AG04450 (cell line): ENCODE measurements around the gene NCOA3. TPM values are rescaled to one million over a fixed set of nuclear protein-coding genes. Genes with fewer than 3 reads are reported as not detected.

Experiments used
- CTCF ChIA-PET: fragments of 300-600, 350-600 bp; formaldehyde crosslinking; extraction: SDS; loops from one replicate; lab custom pipeline; 2022; ENCODE audit warnings: antibody characterized with exemption, inconsistent platforms; lab: Charles Lee
- POLR2A ChIA-PET: fragments of 350-600 bp; formaldehyde crosslinking; extraction: SDS; loops from one replicate; lab custom pipeline; 2021; ENCODE audit warnings: antibody characterized with exemption, inconsistent platforms; lab: Yijun Ruan, JAX
- DNase-seq: peaks from one replicate; pipeline ENCODE4 v3.0.0-alpha.2; 2011; ENCODE audit warnings: low read depth, low spot score
- H3K27ac ChIP-seq: one replicate; pipeline ENCODE4 v1.5.1; 2012; ENCODE audit warnings: low read depth, low read length, control low read depth
- H3K27me3 ChIP-seq: one replicate; pipeline ENCODE4 v1.6.0; 2012; ENCODE audit warnings: low read length; ENCODE audit not compliant: control insufficient read depth, insufficient read depth
- H3K4me3 ChIP-seq: 2 replicates; pipeline ENCODE4 v1.5.1; 2011; ENCODE audit warnings: mild to moderate bottlenecking, low read depth, low read length, control low read depth
- H3K9me3 ChIP-seq: 2 replicates; pipeline ENCODE4 v1.5.1; 2012; ENCODE audit warnings: low read length; ENCODE audit not compliant: control insufficient read depth, insufficient read depth
- CTCF ChIP-seq: IDR thresholded peaks from 2 replicates; pipeline ENCODE4 v1.5.1; 2011; ENCODE audit warnings: low read depth, low read length, control low read depth, inconsistent platforms
- polyA plus RNA-seq: library from polyadenylated mRNA; depleted of rRNA; stranded (reverse); fragments of >200 nt; gene quantifications from 2 replicates; pipeline ENCODE4 v1.2.3, GENCODE V29; 2011

NCOA3 gene
- polyA plus RNA-seq, 1 experiment: 25.4 TPM

GRCh38 chr20:47465335-47466090, 36.2 kb upstream of the NCOA3 start:
- POLR2A ChIA-PET: no interaction called here
- Histone ChIP-seq H3K9me3 (no peaks in the 10 kb centered on the region), H3K27ac (no peak overlapping the region), H3K4me3 (no peak overlapping the region), H3K27me3 (no peaks in the 10 kb centered on the region)
- CTCF ChIA-PET: no interaction called here
- no peak for TF ChIP-seq CTCF
- no peak for DNase-seq

DNA sequence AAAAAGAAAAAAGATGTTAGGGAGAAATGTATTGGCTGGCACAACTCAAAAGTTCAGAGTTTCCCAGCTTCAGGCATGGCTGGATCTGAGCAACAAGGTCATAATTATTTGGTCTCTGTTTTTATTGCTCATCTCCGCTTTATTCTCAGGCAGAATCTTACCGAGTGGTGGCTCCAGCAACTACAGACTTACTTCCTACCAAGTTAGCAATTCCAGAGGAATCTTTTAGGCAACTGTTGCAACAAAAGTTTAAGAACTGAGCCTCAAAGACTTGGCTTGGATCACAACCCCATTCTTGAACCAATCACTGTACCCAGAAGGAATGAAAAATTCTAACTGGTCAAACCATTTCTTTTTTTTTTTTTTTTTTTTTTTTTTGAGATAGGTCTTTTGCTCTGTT, 35.5 kb upstream of the NCOA3 start:
- H3K9me3 ChIP-seq: no peaks in the 10 kb centered on the region
- ChIA-PET CTCF (no interaction called here), POLR2A (no interaction called here)
- H3K4me3 ChIP-seq: no peak overlapping the region
- TF ChIP-seq CTCF: no peak
- H3K27me3 ChIP-seq: no peaks in the 10 kb centered on the region
- DNase-seq: no peak
- H3K27ac ChIP-seq: no peak overlapping the region

- H3K27ac ChIP-seq: no peak overlapping the region
- no peak for DNase-seq
- POLR2A ChIA-PET: no interaction called here
- TF ChIP-seq CTCF: no peak
- CTCF ChIA-PET: interaction anchor here (0.5 kb wide), 1 partner anchor 52 kb away, joined by 4 read pairs; no protein-coding TSS in a partner anchor
- no peak overlapping the region for H3K4me3 ChIP-seq
- H3K9me3 ChIP-seq: no peaks in the 10 kb centered on the region
- H3K27me3 ChIP-seq: no peaks in the 10 kb centered on the region
Measured at GRCh38 chr20:47466704-47467459, 34.8 kb upstream of the NCOA3 start.

DNA sequence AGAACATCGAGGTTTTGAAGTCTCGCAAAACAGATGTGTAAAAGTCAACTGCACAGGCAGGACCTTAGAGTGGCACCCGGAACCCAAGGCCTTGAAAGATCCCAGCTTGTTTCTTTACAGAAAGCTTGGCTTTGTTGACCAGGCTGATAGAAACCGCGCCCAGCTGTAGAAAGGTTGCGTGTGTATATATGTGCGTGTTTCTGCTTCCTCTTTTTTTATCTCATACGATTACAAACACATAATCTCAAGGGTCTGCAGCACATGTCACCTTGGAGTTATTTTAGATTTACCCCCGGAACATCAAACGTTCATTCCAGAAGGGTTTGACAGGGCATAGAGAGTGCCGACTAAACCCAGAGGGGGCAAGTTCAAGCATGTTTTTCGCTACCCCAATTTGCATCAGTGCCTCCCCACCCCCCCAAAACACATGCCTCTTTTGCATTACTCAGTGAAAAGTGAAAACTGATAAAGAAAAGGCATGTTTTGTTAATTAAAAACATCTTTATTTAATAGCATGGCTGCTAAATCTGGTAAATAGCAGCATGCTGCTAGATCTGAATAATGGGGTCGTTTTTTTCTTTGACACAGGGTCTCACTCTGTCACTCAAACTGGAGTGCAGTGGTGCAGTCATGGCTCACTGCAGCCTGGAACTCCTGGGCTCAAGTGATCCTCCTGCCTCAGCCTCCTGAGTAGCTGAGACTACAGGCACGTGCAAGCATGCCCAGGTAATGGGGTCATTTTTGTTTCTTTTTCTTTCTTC, 33.2 kb upstream of the NCOA3 start:
- H3K27ac ChIP-seq: no peak overlapping the region
- H3K27me3 ChIP-seq: no peaks in the 10 kb centered on the region
- no peak for DNase-seq
- POLR2A ChIA-PET: no interaction called here
- no peaks in the 10 kb centered on the region for H3K9me3 ChIP-seq
- CTCF ChIA-PET: no interaction called here
- TF ChIP-seq CTCF: no peak
- no peak overlapping the region for H3K4me3 ChIP-seq
